ENCODE results near the gene UGT1A3. TPM values are rescaled to one million over a fixed set of nuclear protein-coding genes. Genes with fewer than 3 reads are reported as not detected.

Gene UGT1A3
- polyA plus RNA-seq, 1 donor: not detected

- DNase-seq: no peak
Observed at GRCh38 chr2:233798335-233799086, 69.7 kb downstream of the UGT1A3 start.

DNA sequence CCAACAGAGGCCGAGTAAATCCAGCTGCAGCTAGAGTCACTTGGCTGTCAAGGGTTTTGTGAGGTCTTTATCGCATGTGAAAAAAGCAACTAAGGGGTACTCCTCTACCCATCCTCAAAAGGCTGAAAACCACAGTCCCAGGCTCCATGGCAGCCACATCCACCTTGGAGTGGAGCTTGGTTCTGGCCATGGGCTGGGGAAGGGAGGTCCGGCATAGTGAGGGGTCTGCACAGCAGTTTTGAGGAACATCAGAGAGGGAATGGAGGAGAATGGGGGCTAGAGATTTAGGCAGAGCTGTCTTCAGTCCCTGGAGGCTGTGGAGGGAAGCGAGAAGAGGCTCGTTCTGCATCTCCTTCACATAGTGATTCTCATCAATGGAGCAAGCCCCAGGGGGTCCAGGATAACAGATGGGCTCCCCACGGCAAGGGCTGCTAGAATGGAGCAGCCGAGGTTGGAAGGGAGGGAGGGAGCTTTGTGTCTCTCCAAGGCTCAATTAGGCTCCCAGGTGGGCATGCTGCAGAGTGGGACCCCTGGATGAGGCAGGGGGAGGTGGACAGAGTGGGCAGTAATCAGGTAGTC lies 70.3 kb downstream of the UGT1A3 start:
- no peak for DNase-seq

DNA sequence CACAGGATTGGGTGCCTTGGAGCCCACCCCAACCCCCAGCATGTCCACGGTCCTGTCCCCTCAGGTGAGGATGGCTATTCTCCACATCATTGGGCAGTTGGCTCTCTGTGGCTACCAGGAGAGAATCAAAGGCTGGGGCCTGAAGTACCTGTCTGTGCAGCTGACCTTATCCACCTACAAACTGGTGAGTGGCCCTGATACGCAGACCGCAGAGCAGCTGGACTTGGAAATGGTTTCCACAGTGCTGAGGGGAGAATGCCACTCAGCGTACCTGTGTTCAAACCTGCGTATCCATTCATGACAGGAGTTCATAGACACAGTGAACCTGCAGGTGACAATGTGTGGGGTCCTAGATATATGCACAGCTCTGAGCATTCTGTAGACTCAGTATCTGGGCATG lies 70.9 kb downstream of the UGT1A3 start:
- DNase-seq: no peak

DNA sequence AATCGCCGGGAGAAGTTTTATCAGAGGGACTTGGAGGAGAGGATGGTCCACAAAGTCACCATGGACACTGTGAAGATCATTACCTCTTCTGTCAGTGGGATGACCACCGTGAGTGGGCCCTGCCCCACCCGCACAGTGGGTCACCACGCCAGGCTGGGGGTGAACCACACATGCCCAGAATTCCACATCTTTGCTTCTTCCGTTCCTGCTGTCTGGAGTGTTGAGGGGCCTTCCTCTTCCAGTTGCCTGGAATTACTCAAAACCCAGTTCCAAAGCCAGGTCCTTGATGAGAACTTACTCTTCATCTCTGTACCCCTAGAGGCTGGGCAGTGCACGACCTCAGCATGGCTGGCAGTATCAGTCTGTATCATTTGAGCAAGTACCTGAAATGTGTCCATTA lies 71.4 kb downstream of the UGT1A3 start:
- no peak for DNase-seq

- DNase-seq: no peak
Observed at GRCh38 chr2:233801357-233802131, 72.7 kb downstream of the UGT1A3 start.

DNA sequence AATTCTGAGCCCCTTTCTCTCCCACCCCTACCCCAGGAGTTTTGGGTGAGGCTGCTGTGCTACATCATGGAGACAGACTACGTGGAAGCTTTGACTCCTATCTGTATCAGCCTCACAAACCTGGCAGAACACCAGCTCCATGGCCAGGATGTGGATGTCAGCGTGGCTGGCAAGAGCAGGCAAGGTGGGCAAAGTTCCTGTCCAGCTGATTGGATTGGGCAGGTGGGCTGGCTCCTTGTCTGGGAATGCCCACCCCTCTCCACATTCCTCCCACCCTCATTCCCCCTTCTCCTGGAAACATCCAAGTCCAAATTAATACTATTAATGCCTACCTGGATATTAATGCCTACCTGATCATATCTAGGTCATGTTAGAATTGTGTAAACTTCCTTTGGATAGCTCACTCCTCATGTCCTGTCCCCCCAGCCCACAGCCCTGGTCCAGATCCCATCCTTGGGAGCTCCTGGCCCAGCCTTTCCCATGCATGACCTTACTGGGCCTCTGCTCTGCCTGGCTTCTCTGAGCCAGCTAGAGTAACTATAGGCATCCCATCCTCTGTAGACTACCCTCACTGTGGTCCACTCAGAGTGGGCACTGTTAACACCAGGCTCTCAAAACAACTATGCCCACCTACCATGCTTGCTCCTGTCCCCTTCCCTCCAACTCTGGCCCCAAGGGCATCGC lies 73.4 kb downstream of the UGT1A3 start:
- no peak for DNase-seq

DNA sequence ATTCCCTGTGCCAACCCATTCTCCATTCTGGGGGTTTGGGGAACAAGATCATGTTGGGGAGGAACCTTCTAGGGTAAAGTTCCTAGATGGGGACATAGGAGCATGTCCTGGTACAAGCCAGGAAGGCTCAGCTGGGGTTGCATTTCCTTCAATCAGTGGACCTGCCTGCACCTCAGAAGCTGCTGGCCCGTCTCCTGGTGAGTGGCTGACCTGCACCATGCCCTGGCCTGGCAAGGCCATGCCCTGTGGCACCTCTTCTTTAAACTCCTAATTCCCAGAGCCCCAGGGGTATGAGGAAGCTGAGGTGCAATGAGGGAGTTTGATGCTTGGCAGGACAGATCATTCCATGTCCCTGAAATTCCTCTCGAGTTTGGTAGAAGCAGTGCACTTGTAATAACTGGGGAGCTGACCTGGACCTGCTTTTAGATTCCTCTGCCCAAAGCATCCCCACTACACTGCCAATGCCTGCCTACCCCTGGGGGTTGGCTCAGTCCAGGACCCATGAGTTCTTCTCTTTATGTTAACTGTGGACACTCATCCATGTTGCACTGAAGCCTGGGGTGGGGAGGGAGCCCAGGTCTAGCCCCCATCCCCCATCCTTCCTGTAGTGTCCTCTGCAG lies 74.6 kb downstream of the UGT1A3 start:
- DNase-seq: no peak

- no peak for DNase-seq
Observed at GRCh38 chr2:233803994-233804393, 75.2 kb downstream of the UGT1A3 start.

DNA sequence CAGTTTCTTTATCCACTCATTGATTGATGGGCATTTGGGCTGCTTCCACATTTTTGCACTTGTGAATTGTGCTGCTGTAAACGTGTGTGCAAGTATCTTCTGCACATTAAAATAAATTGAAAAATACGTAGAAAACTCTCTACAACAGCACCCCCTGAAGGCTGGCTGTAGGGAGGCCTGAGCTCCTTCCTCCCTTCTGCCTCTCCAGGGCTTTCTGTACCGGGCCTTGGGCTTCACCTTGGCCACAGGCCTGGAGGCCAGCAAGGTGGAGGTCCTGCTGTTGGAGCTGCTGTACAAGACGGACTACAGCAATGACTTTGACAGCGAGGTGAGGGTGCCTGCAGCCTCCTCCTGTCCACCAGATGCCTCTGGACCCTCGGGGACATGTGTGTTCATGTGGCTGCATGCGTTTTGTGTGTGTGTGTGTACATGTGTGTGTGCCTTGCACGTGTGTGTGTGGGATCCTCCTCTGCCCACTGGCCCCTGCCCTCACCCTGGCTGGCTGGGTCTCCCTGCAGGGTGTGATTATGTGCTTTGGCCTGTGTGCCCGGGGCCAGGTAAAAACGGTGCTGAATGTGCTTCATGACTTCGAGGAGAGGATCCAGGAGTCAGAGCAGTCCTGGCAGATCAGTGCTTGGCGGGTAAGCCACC lies 78.5 kb downstream of the UGT1A3 start:
- no peak for DNase-seq

DNA sequence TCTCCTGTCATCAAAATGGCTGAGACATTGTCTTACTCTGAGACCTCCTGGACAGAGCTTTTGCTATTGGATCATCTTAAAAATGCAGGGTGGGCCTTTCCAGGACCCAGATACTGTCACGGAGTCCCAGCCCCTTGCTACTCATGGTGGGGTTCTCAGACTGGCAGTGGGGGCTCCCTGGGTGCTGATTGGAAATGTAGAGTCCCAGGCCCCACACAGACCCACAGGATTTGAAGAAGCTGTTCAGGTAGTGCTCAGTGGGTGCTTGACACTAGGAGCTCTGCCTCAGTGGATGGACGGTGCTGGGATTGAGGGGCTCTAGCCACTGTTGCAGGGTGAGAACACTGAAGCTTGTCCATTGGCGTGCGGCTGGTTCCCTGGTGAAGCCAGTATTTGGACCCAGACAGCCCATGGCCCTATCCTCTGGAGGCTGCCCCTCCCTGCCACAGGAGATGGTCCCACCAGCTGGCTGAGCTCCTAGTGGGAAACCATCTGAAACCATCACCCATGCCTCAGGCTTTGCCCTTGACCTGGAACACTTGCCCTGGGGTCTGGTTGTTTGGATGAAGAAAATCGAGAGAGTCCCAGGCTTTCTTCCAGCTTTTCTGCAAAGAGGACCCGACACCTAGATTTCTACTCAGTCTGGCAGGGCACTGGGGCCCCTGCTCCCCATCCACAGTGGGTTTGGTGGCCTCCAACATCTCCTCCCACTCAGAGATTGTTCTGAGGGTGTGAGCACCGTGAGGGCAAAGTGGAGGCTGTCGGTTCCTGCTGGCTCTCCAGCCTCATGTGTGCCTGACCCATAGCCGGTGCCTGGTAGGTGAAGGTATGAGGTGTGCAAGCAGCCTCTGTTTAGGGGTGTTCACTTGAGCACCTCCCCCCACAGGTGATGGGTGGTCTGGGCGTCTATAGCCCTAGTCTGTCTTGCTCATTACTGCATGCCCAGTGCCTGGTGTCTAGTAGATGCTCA lies 79.4 kb downstream of the UGT1A3 start:
- DNase-seq: no peak

DNA sequence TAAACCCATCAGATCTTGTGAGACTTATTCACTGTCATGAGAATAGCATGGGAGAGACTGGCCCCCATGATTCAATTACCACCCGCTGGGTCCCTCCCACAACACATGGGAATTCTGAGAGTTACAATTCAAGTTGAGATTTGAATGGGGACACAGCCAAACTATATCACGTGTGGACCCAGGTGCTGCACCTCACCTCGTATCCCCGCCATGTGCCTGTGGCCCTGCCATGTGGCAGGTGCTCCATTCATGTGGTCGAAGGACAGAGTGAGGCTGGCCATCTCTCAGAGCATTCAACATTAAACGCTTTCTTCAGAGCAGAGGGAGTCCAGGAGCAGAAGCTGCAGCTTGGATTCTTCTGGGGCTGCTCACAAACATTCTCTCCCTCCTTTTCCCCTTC lies 81.5 kb downstream of the UGT1A3 start:
- DNase-seq: no peak

DNA sequence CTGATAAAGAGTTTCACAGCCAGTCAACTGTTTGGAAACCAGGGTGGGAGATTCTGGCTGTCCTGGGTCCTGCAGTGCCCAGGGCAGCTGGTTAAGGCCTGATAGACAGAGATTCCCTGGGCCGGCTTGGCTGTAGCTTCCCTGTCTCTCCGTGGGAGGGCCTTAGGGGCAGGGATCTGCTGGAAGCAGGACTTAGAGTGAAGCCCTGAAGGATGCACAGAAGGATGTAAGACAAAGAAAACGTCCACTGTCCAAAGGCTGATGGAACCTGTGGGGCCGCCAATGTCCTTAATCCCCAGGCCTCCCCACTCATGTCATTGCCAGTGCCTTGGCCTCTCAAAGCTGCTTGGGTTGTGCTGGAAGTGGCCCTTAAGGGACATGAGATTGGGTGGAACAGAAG lies 82.2 kb downstream of the UGT1A3 start:
- no peak for DNase-seq

- no peak for DNase-seq
Observed at GRCh38 chr2:233811732-233812131, 82.9 kb downstream of the UGT1A3 start.

GRCh38 chr2:233813236-233814055 lies 84.6 kb downstream of the UGT1A3 start:
- no peak for DNase-seq

GRCh38 chr2:233814056-233814835 lies 85.4 kb downstream of the UGT1A3 start:
- DNase-seq: no peak

GRCh38 chr2:233815861-233816260 lies 87.0 kb downstream of the UGT1A3 start:
- no peak for DNase-seq

GRCh38 chr2:233816334-233816733 lies 87.5 kb downstream of the UGT1A3 start:
- DNase-seq: no peak

DNA sequence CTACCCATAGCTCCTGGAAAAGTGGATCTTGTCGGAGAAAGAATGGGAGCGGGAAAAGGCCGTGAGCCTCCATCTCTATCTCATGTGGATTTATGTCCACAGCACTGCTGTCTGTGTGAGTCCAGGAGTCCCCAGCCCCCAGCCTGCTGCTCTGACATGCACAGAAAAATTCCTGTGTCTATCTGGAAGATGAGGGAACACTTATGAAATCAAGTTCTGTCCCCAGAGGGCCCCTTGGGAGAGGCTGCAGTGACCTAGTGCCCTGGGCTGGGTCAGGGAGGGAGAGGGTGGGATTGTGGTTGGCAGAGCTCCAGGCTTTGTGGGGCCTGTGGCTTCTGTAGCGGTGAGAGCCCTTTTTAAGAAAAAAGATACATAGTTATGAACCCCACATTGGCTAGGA lies 87.9 kb downstream of the UGT1A3 start:
- DNase-seq: no peak

DNA sequence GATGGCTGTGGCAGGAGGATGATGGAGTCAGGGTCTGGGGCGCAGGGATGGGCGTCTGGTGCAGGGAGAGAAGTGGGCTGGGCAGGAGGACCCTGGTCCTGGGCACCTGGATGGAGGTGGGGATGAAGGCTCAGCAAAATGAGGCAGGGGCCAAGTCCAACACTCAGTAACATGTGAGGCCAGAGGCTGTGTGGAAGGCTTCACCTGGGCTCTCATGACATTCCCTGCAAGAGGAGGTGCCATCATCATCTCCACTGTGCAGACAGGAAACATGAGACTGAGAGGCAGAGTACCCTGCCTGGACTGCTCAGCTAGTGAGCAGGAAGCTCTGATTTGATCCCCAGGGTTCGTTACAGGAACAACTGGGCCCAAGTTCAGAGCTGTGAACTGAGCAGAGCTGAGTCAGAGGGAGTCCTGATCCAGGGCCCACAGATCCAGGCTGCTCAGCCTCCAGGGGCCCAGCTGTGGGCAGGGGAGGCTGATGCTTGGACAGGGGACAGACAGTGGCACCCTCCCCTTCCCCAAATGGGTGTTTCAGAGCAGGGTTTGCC lies 88.6 kb downstream of the UGT1A3 start:
- DNase-seq: no peak
